GM12878 (cell line): Measurements from ENCODE around the gene NUMBL. TPM values are rescaled to one million over a fixed set of nuclear protein-coding genes. Genes with fewer than 3 reads are reported as not detected.

Experiments used
- ATAC-seq: fragments of 200-7000 bp; cut with Tn5 transposase; 3 replicates; pipeline ENCODE4 v1.9.1; 2020; ENCODE audit warnings: mild to moderate bottlenecking, moderate library complexity
- BruUV-seq: library from RNA; stranded (reverse); fragments of 400-500 nt; replicated peaks from 2 replicates; lab custom pipeline; 2021; lab: Mats Ljungman, UMichigan
- CTCF ChIA-PET: fragments of 300-600 bp; sonication (Branson Sonifier 250); formaldehyde crosslinking; extraction: SDS; loops from one replicate; lab custom pipeline; 2021; ENCODE audit warnings: inconsistent platforms; lab: Yijun Ruan, JAX
- POLR2A ChIA-PET: fragments of 350-600 bp; formaldehyde crosslinking; extraction: SDS; loops from one replicate; lab custom pipeline; 2021; ENCODE audit warnings: inconsistent platforms; lab: Charles Lee
- RAD21 ChIA-PET: fragments of 300-600 bp; sonication (Branson Sonifier 250); formaldehyde crosslinking; loops from one replicate; lab custom pipeline; 2023; ENCODE audit warnings: antibody characterized with exemption; ENCODE audit not compliant: unreplicated experiment; lab: Charles Lee
- SMC1A ChIA-PET: fragments of 300-600 bp; sonication (Branson Sonifier 250); formaldehyde crosslinking; loops from one replicate; lab custom pipeline; 2023; ENCODE audit not compliant: unreplicated experiment, uncharacterized antibody; lab: Charles Lee
- DNase-seq: peaks from one replicate; pipeline ENCODE4 v3.0.0-alpha.2; 2011; ENCODE audit warnings: low read depth, low spot score
- FAIRE-seq: peaks from 3 replicates; lab custom pipeline; 2011; peaks lifted over from hg19 to GRCh38; lab: Jason Lieb, UNC
- H2AFZ ChIP-seq: 2 replicates; pipeline ENCODE4 v1.6.0; 2011; ENCODE audit warnings: low read depth, low read length, control low read depth; ENCODE audit not compliant: control insufficient read depth
- H3K27ac ChIP-seq: 2 replicates; pipeline ENCODE4 v1.5.1; 2011; ENCODE audit warnings: control low read depth; ENCODE audit not compliant: control insufficient read depth, insufficient read depth
- H3K27me3 ChIP-seq, 2 experiments: replicated peaks in 1 of 2; 2 replicates each; pipeline versions ENCODE4 v1.6.0 to v1.6.1; 2011; ENCODE audit warnings: low read length in 1 of 2; ENCODE audit not compliant: control insufficient read depth in 2 of 2, insufficient read depth in 2 of 2
- H3K36me3 ChIP-seq, 2 experiments: 2 replicates each; pipeline ENCODE4 v1.5.1; 2011; ENCODE audit warnings: low read length in 1 of 2; ENCODE audit not compliant: control insufficient read depth in 2 of 2, insufficient read depth in 2 of 2
- H3K4me1 ChIP-seq: 2 replicates; pipeline ENCODE4 v1.6.1; 2011; ENCODE audit warnings: mild to moderate bottlenecking, low read length, moderate library complexity, mixed read lengths; ENCODE audit not compliant: control insufficient read depth, insufficient read depth
- H3K4me2 ChIP-seq: 2 replicates; pipeline ENCODE4 v1.6.0; 2011; ENCODE audit warnings: control low read depth; ENCODE audit not compliant: control insufficient read depth, insufficient read depth
- H3K4me3 ChIP-seq: fragments of 200-600 bp; sonication (generic); 2 replicates; pipeline ENCODE4 v1.5.1; 2016
- H3K79me2 ChIP-seq: 2 replicates; pipeline ENCODE4 v1.6.0; 2011; ENCODE audit warnings: low read length; ENCODE audit not compliant: control insufficient read depth, insufficient read depth
- H3K9ac ChIP-seq: 2 replicates; pipeline ENCODE4 v1.8.0; 2011; ENCODE audit warnings: low read length, control low read depth, mixed read lengths; ENCODE audit not compliant: control insufficient read depth, insufficient read depth
- H3K9me3 ChIP-seq: replicated peaks from 3 replicates; pipeline ENCODE4 v1.5.1; 2011; ENCODE audit warnings: mild to moderate bottlenecking, low read length; ENCODE audit not compliant: control insufficient read depth, insufficient read depth
- H4K20me1 ChIP-seq: 2 replicates; pipeline ENCODE4 v1.6.0; 2011; ENCODE audit not compliant: control insufficient read depth, insufficient read depth
- BRCA1 ChIP-seq: IDR thresholded peaks from 2 replicates; pipeline ENCODE4 v1.6.1; 2011; ENCODE audit warnings: low read depth, low read length, improper control_type of control experiment
- CBX3 ChIP-seq: fragments of 200-600 bp; sonication (generic); IDR thresholded peaks from 2 replicates; pipeline ENCODE4 v1.6.1; 2016; ENCODE audit warnings: low read depth, borderline replicate concordance
- CREM ChIP-seq: IDR thresholded peaks from 2 replicates; pipeline ENCODE4 v1.6.1; 2014; ENCODE audit warnings: antibody characterized with exemption, low read depth
- JUND ChIP-seq: IDR thresholded peaks from 2 replicates; pipeline ENCODE4 v1.6.1; 2012; ENCODE audit warnings: low read depth, mild to moderate bottlenecking, low read length, improper control_type of control experiment, moderate library complexity
- KAT2A ChIP-seq: conservative IDR thresholded peaks from 2 replicates; pipeline ENCODE4 v1.6.1; 2011; ENCODE audit warnings: low read depth, low read length; ENCODE audit not compliant: control insufficient read depth
- KLF5 ChIP-seq: fragments of 450-650 bp; IDR thresholded peaks from 2 replicates; pipeline ENCODE4 v1.6.1; 2014; ENCODE audit warnings: mild to moderate bottlenecking; ENCODE audit not compliant: partially characterized antibody
- NFYA ChIP-seq: IDR thresholded peaks from 2 replicates; pipeline ENCODE4 v1.6.1; 2011; ENCODE audit warnings: low read depth, mild to moderate bottlenecking, low read length, improper control_type of control experiment, borderline replicate concordance
- POLR2AphosphoS2 ChIP-seq: IDR thresholded peaks from 2 replicates; pipeline ENCODE4 v1.6.1; 2011; ENCODE audit warnings: low read depth, mild to moderate bottlenecking, low read length, improper control_type of control experiment, moderate library complexity
- RBBP5 ChIP-seq: fragments of 200-600 bp; sonication (generic); conservative IDR thresholded peaks from 2 replicates; pipeline ENCODE4 v1.6.1; 2016
- RCOR1 ChIP-seq: conservative IDR thresholded peaks from 2 replicates; pipeline ENCODE4 v1.6.1; 2012; ENCODE audit warnings: low read depth, low read length, improper control_type of control experiment
- TBL1XR1 ChIP-seq: IDR thresholded peaks from 2 replicates; pipeline ENCODE4 v1.6.1; 2012; ENCODE audit warnings: low read depth, low read length, improper control_type of control experiment
- ZNF24 ChIP-seq: fragments of 450-650 bp; IDR thresholded peaks from 2 replicates; pipeline ENCODE4 v1.6.1; 2017; ENCODE audit warnings: antibody characterized with exemption, mild to moderate bottlenecking
- ZNF384 ChIP-seq: IDR thresholded peaks from 2 replicates; pipeline ENCODE4 v1.6.1; 2012; ENCODE audit warnings: low read depth, mild to moderate bottlenecking, low read length, improper control_type of control experiment, borderline replicate concordance
- WGBS: methylation state at CpG from one replicate; pipeline ENCODE4 v1.1.6; 2016; ENCODE audit warnings: low lambda C conversion rate; ENCODE audit not compliant: insufficient replicate concordance, insufficient coverage; ENCODE audit errors: missing lambda C conversion rate; 5-methylcytosine and 5-hydroxymethylcytosine counted together
- in situ Hi-C: fragments of 300-500 bp; cut with MboI; formaldehyde crosslinking; loops from 9 replicates; pipeline ENCODE4 v1.14.3; 2018; ENCODE audit warnings: mixed read lengths
- intact Hi-C: fragments of 100-400 bp; cut with micrococcal nuclease; formaldehyde crosslinking; loops from one replicate; pipeline ENCODE4 v1.14.2; 2022; ENCODE audit not compliant: unreplicated experiment
- polyA plus RNA-seq, 11 experiments: library from polyadenylated mRNA; depleted of rRNA in 4 of 11; unstranded in 6 of 11; stranded (reverse) in 5 of 11; fragments of >200 nt; fragmentation: Nextera tagmentation in 4 of 11; fragmentation: Illumina TruSeq in 1 of 11; extraction: Ambion mirVana in 4 of 11; extraction: Trizol in 1 of 11; gene quantifications; 1 replicate in 1 of 11; 2 replicates in 10 of 11; pipeline versions ENCODE4 v1.2.1 to v1.2.3, GENCODE V29; 2011 to 2016; ENCODE audit warnings: inconsistent platforms in 2 of 11, missing spikeins in 2 of 11, low read depth in 1 of 11
- total RNA-seq, 4 experiments: library from RNA; depleted of rRNA in 3 of 4; stranded (reverse); fragments of >200 nt in 3 of 4; fragmentation: Illumina TruSeq in 1 of 4; extraction: Trizol in 1 of 4; gene quantifications; 2 replicates each; pipeline versions ENCODE4 v1.2.1 to v1.2.3, GENCODE V29; 2013 to 2021
- TF ChIP-seq, protein P1 (sequence below): IDR thresholded peaks from 2 replicates; pipeline ENCODE4 v1.6.1; 2012; ENCODE audit warnings: mild to moderate bottlenecking, low read depth, low read length

Gene NUMBL
- total and polyA plus RNA-seq, 10 of the 15 experiments (the other 5 are each of a cell fraction or from before 2014, with no cell fraction given): 0.16 to 9.4 (median 1.9) TPM

DNA sequence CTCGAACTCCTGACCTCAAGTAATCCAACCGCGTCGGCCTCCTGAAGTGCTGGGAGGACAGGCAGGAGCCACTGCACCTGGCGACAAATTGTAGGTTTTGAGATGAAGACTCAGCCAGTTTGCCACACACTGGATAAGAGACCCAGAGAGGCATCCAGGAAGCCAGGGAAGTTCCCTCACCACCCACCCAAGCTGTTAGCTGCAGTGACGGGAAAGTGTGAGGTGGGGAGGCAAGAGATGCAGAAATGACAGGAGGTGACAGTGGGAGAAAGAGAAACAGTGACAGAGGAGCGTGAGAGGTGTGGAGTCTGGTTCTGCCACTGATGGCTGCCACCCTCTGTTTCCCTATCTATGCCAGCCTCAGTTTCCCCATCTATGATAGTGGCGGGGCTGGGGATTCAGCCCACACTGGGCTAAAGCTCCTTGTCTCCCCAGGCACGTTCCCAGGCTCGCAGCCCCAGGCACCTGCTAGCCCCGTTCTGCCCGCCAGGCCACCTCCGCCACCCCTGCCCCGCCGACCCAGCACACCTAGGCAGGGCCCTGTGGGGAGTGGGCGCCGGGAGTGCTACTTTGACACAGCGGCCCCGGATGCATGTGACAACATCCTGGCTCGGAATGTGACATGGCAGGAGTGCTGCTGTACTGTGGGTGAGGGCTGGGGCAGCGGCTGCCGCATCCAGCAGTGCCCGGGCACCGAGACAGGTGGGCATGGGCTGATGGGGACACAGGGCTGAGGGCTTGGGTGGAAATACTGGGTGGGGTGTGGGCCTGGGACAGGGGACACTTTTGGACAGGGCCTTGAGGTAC lies 68.3 kb downstream of the NUMBL start:
- no TSS peak for BruUV-seq
- no peak for DNase-seq
- no peak for TF ChIP-seq CBX3
- TF ChIP-seq KLF5: no peak
- TF ChIP-seq KAT2A: no peak
- no peak for TF ChIP-seq POLR2AphosphoS2
- TF ChIP-seq JUND: no peak
- no peak for TF ChIP-seq BRCA1
- TF ChIP-seq RBBP5: no peak
- TF ChIP-seq NFYA: no peak
- TF ChIP-seq CREM: no peak
- TF ChIP-seq ZNF384: no peak
- no peak for TF ChIP-seq TBL1XR1
- no peak for TF ChIP-seq ZNF24
- TF ChIP-seq, protein P1, sequence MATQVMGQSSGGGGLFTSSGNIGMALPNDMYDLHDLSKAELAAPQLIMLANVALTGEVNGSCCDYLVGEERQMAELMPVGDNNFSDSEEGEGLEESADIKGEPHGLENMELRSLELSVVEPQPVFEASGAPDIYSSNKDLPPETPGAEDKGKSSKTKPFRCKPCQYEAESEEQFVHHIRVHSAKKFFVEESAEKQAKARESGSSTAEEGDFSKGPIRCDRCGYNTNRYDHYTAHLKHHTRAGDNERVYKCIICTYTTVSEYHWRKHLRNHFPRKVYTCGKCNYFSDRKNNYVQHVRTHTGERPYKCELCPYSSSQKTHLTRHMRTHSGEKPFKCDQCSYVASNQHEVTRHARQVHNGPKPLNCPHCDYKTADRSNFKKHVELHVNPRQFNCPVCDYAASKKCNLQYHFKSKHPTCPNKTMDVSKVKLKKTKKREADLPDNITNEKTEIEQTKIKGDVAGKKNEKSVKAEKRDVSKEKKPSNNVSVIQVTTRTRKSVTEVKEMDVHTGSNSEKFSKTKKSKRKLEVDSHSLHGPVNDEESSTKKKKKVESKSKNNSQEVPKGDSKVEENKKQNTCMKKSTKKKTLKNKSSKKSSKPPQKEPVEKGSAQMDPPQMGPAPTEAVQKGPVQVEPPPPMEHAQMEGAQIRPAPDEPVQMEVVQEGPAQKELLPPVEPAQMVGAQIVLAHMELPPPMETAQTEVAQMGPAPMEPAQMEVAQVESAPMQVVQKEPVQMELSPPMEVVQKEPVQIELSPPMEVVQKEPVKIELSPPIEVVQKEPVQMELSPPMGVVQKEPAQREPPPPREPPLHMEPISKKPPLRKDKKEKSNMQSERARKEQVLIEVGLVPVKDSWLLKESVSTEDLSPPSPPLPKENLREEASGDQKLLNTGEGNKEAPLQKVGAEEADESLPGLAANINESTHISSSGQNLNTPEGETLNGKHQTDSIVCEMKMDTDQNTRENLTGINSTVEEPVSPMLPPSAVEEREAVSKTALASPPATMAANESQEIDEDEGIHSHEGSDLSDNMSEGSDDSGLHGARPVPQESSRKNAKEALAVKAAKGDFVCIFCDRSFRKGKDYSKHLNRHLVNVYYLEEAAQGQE: no peak
- no peak for TF ChIP-seq RCOR1

More for the DNA sequence above, 68.3 kb downstream of the NUMBL start:
- ChIA-PET POLR2A (interaction anchor here (0.6 kb wide), 1 partner anchor 134 kb away, joined by 3 read pairs; no protein-coding TSS in a partner anchor), SMC1A (interaction anchor here (1.3 to 2.2 kb wide), 3 partner anchors 13 to 319 kb away, joined by 4 to 6 read pairs (median 4); no protein-coding TSS in a partner anchor), CTCF (no interaction called here), RAD21 (interaction anchor here (0.8 kb wide), 1 partner anchor 13 kb away, joined by 3 read pairs; no protein-coding TSS in a partner anchor)
- no peaks in the 10 kb centered on the region for H3K27me3 ChIP-seq
- no peaks in the 10 kb centered on the region; the same call in 2 of the 3 replicates for H3K9me3 ChIP-seq
- WGBS: 84% methylated on average over 24 of the region's 24 CpGs
- no peak overlapping the region for H2AFZ ChIP-seq
- H4K20me1 ChIP-seq: no peaks in the 10 kb centered on the region
- intact Hi-C loops: no loop called here
- ATAC-seq (no peak), FAIRE-seq (no peak)
- H3K36me3 ChIP-seq: no peaks in the 10 kb centered on the region; a peak in 1 of 4 replicates
- in situ Hi-C loops: no loop called here
- no peak overlapping the region for H3K4me2 ChIP-seq
- peaks cover 7% of the 10 kb centered on the region; the same call in 1 of the 2 replicates for H3K4me1 ChIP-seq
- H3K9ac ChIP-seq: no peak overlapping the region
- no peak overlapping the region for H3K27ac ChIP-seq
- H3K79me2 ChIP-seq: no peaks in the 10 kb centered on the region
- H3K4me3 ChIP-seq: no peak overlapping the region
